Neural progenitor cell (in vitro differentiated cells): ENCODE data around the gene SLC25A17. TPM values are rescaled to one million over a fixed set of nuclear protein-coding genes. Genes with fewer than 3 reads are reported as not detected.
"Not testable (repeated sequence)": the region's sequence is repeated elsewhere in the genome, so short reads cannot be mapped to it uniquely, and the experiment has no call there.

Experiments
- DNase-seq: peaks from one replicate; pipeline ENCODE4 v3.0.0-alpha.2; 2016; ENCODE audit warnings: low spot score
- H2AFZ ChIP-seq: fragments of 200-600 bp; sonication (generic); replicated peaks from 2 replicates; pipeline ENCODE4 v1.6.1; 2016; ENCODE audit warnings: antibody characterized with exemption
- H3F3A ChIP-seq: fragments of 200-600 bp; sonication (generic); 2 replicates; pipeline ENCODE4 v1.6.1; 2016; ENCODE audit warnings: antibody characterized with exemption, low read depth
- H3K27ac ChIP-seq: fragments of 200-600 bp; sonication (generic); 2 replicates; pipeline ENCODE4 v1.5.1; 2016; ENCODE audit warnings: mild to moderate bottlenecking
- H3K27me3 ChIP-seq: fragments of 200-600 bp; sonication (generic); 2 replicates; pipeline ENCODE4 v1.6.1; 2016; ENCODE audit warnings: mild to moderate bottlenecking, moderate library complexity
- H3K36me3 ChIP-seq: fragments of 200-600 bp; sonication (generic); 2 replicates; pipeline ENCODE4 v1.5.1; 2016
- H3K4me1 ChIP-seq: fragments of 200-600 bp; sonication (generic); 2 replicates; pipeline ENCODE4 v1.6.1; 2016; ENCODE audit warnings: mixed run types
- H3K4me2 ChIP-seq: fragments of 200-600 bp; sonication (generic); 2 replicates; pipeline ENCODE4 v1.6.1; 2016
- H3K4me3 ChIP-seq: fragments of 200-600 bp; sonication (generic); 2 replicates; pipeline ENCODE4 v1.5.1; 2016
- H3K79me2 ChIP-seq: fragments of 200-600 bp; sonication (generic); 2 replicates; pipeline ENCODE4 v1.6.1; 2016; ENCODE audit warnings: low read depth
- H3K9ac ChIP-seq: fragments of 200-600 bp; sonication (generic); 2 replicates; pipeline ENCODE4 v1.6.1; 2016
- H3K9me3 ChIP-seq: fragments of 200-600 bp; sonication (generic); 2 replicates; pipeline ENCODE4 v1.5.1; 2016; ENCODE audit warnings: low read depth
- H4K20me1 ChIP-seq: fragments of 200-600 bp; sonication (generic); 2 replicates; pipeline ENCODE4 v1.6.1; 2016; ENCODE audit warnings: low read depth
- H3K27ac Mint-ChIP-seq: 3 replicates; pipeline ENCODE4 v1.8.0; 2021; ENCODE audit warnings: mixed read lengths
- H3K27me3 Mint-ChIP-seq: 2 replicates; pipeline ENCODE4 v1.8.0; 2022; ENCODE audit warnings: low read depth, mild to moderate bottlenecking, inconsistent platforms, moderate library complexity, mixed read lengths; ENCODE audit not compliant: insufficient read depth
- H3K36me3 Mint-ChIP-seq: 3 replicates; pipeline ENCODE4 v1.8.0; 2021; ENCODE audit warnings: mixed read lengths
- H3K4me1 Mint-ChIP-seq: 3 replicates; pipeline ENCODE4 v1.8.0; 2021; ENCODE audit warnings: mixed read lengths
- H3K4me3 Mint-ChIP-seq: 3 replicates; pipeline ENCODE4 v1.8.0; 2021; ENCODE audit warnings: mild to moderate bottlenecking, moderate library complexity, mixed read lengths
- H3K9me3 Mint-ChIP-seq: 3 replicates; pipeline ENCODE4 v1.8.0; 2020; ENCODE audit warnings: mixed read lengths
- CTCF ChIP-seq: fragments of 200-600 bp; sonication (generic); IDR thresholded peaks from 2 replicates; pipeline ENCODE4 v1.5.1; 2017; ENCODE audit warnings: antibody characterized with exemption, mild to moderate bottlenecking
- EZH2 ChIP-seq: fragments of 200-600 bp; sonication (generic); IDR thresholded peaks from 2 replicates; pipeline ENCODE4 v1.6.1; 2017; ENCODE audit warnings: antibody characterized with exemption, mild to moderate bottlenecking, moderate library complexity
- EZH2phosphoT487 ChIP-seq: fragments of 200-600 bp; sonication (generic); IDR thresholded peaks from 2 replicates; pipeline ENCODE4 v1.6.1; 2017; ENCODE audit warnings: antibody characterized with exemption
- total RNA-seq: library from RNA; depleted of rRNA; stranded (reverse); fragments of >200 nt; gene quantifications from 2 replicates; pipeline ENCODE4 v1.2.3, GENCODE V29; 2015; ENCODE audit warnings: low replicate concordance

SLC25A17 gene
- total RNA-seq, 1 donor from 2014 or later = 31.7 TPM

GRCh38 chr22:40789131-40789530, 30.0 kb downstream of the SLC25A17 start:
- no peak overlapping the region for H3K4me2 ChIP-seq
- TF ChIP-seq EZH2phosphoT487 (no peak), CTCF (no peak), EZH2 (no peak)
- no peaks in the 10 kb centered on the region for H4K20me1 ChIP-seq
- DNase-seq = no peak
- Mint-ChIP-seq H3K9me3 (no peaks in the 10 kb centered on the region), H3K4me1 (no peaks in the 10 kb centered on the region), H3K27me3 (no peaks in the 10 kb centered on the region), H3K36me3 (peaks cover 22% of the 10 kb centered on the region), H3K4me3 (no peak overlapping the region), H3K27ac (no peak overlapping the region)
- H3K4me3 ChIP-seq = no peak overlapping the region
- H3K9ac ChIP-seq = no peak overlapping the region
- H3K27ac ChIP-seq = no peak overlapping the region
- no peak overlapping the region for H2AFZ ChIP-seq
- no peaks in the 10 kb centered on the region for H3K36me3 ChIP-seq
- no peaks in the 10 kb centered on the region for H3K27me3 ChIP-seq
- H3F3A ChIP-seq = no peaks in the 10 kb centered on the region
- H3K9me3 ChIP-seq = no peaks in the 10 kb centered on the region
- H3K4me1 ChIP-seq = no peaks in the 10 kb centered on the region
- no peaks in the 10 kb centered on the region for H3K79me2 ChIP-seq

DNA sequence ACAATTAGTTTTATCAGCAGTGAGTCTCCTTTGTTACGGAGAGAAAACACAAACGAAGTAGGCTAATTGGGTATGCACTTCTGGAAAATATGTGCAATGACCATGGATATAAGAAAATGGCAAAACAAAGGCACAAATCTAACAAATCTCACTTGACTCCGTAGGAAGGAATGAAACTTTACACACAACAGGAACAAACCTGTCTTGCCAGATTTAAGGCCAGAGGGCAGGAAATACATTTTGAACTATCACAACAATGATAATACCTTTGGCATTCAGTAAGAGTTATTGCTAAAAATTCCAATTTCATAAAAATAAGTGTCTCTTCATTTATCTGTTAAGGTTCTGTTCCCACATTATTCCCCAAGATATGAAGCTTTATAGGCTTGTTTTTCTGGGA, 36.6 kb downstream of the SLC25A17 start:
- no peaks in the 10 kb centered on the region for H3K36me3 ChIP-seq
- Mint-ChIP-seq H3K9me3 (no peaks in the 10 kb centered on the region), H3K27me3 (no peaks in the 10 kb centered on the region), H3K36me3 (peaks cover 22% of the 10 kb centered on the region), H3K4me1 (no peaks in the 10 kb centered on the region), H3K4me3 (no peak overlapping the region), H3K27ac (no peak overlapping the region)
- no peak for DNase-seq
- H3F3A ChIP-seq = no peaks in the 10 kb centered on the region
- H4K20me1 ChIP-seq = no peaks in the 10 kb centered on the region
- H3K4me3 ChIP-seq = no peak overlapping the region
- no peak overlapping the region for H3K4me2 ChIP-seq
- H3K9ac ChIP-seq = no peak overlapping the region
- H3K79me2 ChIP-seq = no peaks in the 10 kb centered on the region
- H2AFZ ChIP-seq = no peak overlapping the region
- TF ChIP-seq CTCF = no peak
- no peak for TF ChIP-seq EZH2phosphoT487
- TF ChIP-seq EZH2 = no peak
- no peaks in the 10 kb centered on the region for H3K27me3 ChIP-seq
- H3K9me3 ChIP-seq = no peaks in the 10 kb centered on the region
- H3K4me1 ChIP-seq = no peaks in the 10 kb centered on the region
- H3K27ac ChIP-seq = no peak overlapping the region

GRCh38 chr22:40781749-40782148, 37.4 kb downstream of the SLC25A17 start:
- H3K9ac ChIP-seq, H3K27me3 ChIP-seq, H3K4me3 ChIP-seq, H3K27me3 Mint-ChIP-seq, H3K9me3 ChIP-seq, H3K4me2 ChIP-seq, H3K36me3 ChIP-seq, H3K4me3 Mint-ChIP-seq, DNase-seq, H3K79me2 ChIP-seq, H4K20me1 ChIP-seq, H3K4me1 Mint-ChIP-seq, H3K27ac Mint-ChIP-seq, H3K9me3 Mint-ChIP-seq, H2AFZ ChIP-seq, H3K27ac ChIP-seq, H3K4me1 ChIP-seq, H3F3A ChIP-seq: not testable (repeated sequence)
- H3K36me3 Mint-ChIP-seq = peaks cover 28% of the 10 kb centered on the region

- H3K4me1 Mint-ChIP-seq = no peaks in the 10 kb centered on the region
- Histone ChIP-seq H3F3A (peaks cover under 1% of the 10 kb centered on the region), H2AFZ (no peak overlapping the region), H3K27ac (no peak overlapping the region), H3K4me1 (no peaks in the 10 kb centered on the region), H3K4me3 (no peak overlapping the region), H3K9ac (no peak overlapping the region), H3K79me2 (no peaks in the 10 kb centered on the region), H4K20me1 (no peaks in the 10 kb centered on the region), H3K9me3 (no peaks in the 10 kb centered on the region), H3K27me3 (no peaks in the 10 kb centered on the region), H3K36me3 (no peaks in the 10 kb centered on the region), H3K4me2 (no peak overlapping the region)
- DNase-seq = no peak
- no peak overlapping the region for H3K4me3 Mint-ChIP-seq
- no peaks in the 10 kb centered on the region for H3K9me3 Mint-ChIP-seq
- peaks cover 31% of the 10 kb centered on the region for H3K36me3 Mint-ChIP-seq
- no peaks in the 10 kb centered on the region for H3K27me3 Mint-ChIP-seq
- H3K27ac Mint-ChIP-seq = no peak overlapping the region
- TF ChIP-seq EZH2phosphoT487 (no peak), CTCF (no peak), EZH2 (no peak)
Observed at GRCh38 chr22:40769761-40770160, 49.4 kb downstream of the SLC25A17 start.
